G401 (cell line): ENCODE measurements around the gene CRYAB. TPM values are rescaled to one million over a fixed set of nuclear protein-coding genes. Genes with fewer than 3 reads are reported as not detected.

ENCODE experiments used
- DNase-seq: peaks from one replicate; pipeline ENCODE4 v3.0.0-alpha.2; 2015; ENCODE audit warnings: low spot score
- in situ Hi-C: cut with HindIII; loops from 2 replicates; pipeline ENCODE4 v1.10.0; 2016; ENCODE audit warnings: low sequenced_read_pairs, mixed read lengths
- total RNA-seq: library from RNA; depleted of rRNA; stranded (reverse); fragments of >200 nt; shearing (Covaris generic); gene quantifications from 2 replicates; pipeline ENCODE4 v1.2.3, GENCODE V29; 2014; rRNA removed

Gene CRYAB
- total RNA-seq, 1 experiment from 2014 or later: 153 TPM

GRCh38 chr11:111860257-111860656 lies 51.3 kb downstream of the CRYAB start:
- in situ Hi-C loops: no loop called here

More at GRCh38 chr11:111860257-111860656, 51.3 kb downstream of the CRYAB start:
- DNase-seq: no peak

Other genes with a start within 250 kb of the CRYAB start
- gene PPP2R1B, start 145.4 kb downstream of the CRYAB start, total RNA-seq: 115 and 118 TPM in 2 replicates
- gene ALG9, start 40.2 kb downstream of the CRYAB start, total RNA-seq: 55.8 and 71.4 TPM in 2 replicates
- gene FDXACB1, start 32.6 kb downstream of the CRYAB start, total RNA-seq: 0.68 and 3.0 TPM in 2 replicates
- gene CFAP68, start 32.2 kb downstream of the CRYAB start, total RNA-seq: 41.0 and 66.8 TPM in 2 replicates
- 11.7 and 30.6 TPM in 2 replicates for gene HSPB2, start 964 bp upstream of the CRYAB start, total RNA-seq
- gene C11orf52, start 7.1 kb upstream of the CRYAB start, total RNA-seq: 11.8 and 26.1 TPM in 2 replicates
- gene DIXDC1, start 25.6 kb upstream of the CRYAB start, total RNA-seq: 64.4 and 67.8 TPM in 2 replicates
- gene DLAT, start 113.6 kb upstream of the CRYAB start, total RNA-seq: 70.0 and 71.5 TPM in 2 replicates
- gene PIH1D2, start 162.2 kb upstream of the CRYAB start, total RNA-seq: 2.6 and 4.4 TPM in 2 replicates
- gene NKAPD1, start 162.5 kb upstream of the CRYAB start, total RNA-seq: 39.3 and 43.6 TPM in 2 replicates
- gene TIMM8B, start 175.0 kb upstream of the CRYAB start, total RNA-seq: 131 and 181 TPM in 2 replicates
- gene SDHD, start 175.1 kb upstream of the CRYAB start, total RNA-seq: 206 and 219 TPM in 2 replicates